Stomach (tissue), 9 donors: ENCODE data around the gene TMEM140. TPM values are rescaled to one million over a fixed set of nuclear protein-coding genes. Genes with fewer than 3 reads are reported as not detected.
A peak's percentile ranks its signal among the peaks of the same experiment; 100 is the strongest.

Experiments
- DNase-seq, 2 donors: peaks; one replicate each; pipeline versions ENCODE4 v3.0.0 to v3.0.0-alpha.2; 2013 to 2019
- H3K27ac ChIP-seq, 5 donors: fragments of 200-600 bp in 4 of 5; sonication (generic) in 4 of 5; one replicate each; pipeline ENCODE4 v1.5.1; 2013 to 2019; ENCODE audit warnings: mild to moderate bottlenecking in 1 of 5, moderate library complexity in 1 of 5
- H3K27me3 ChIP-seq, 3 donors: fragments of 200-600 bp; sonication (generic); one replicate each; pipeline ENCODE4 v1.5.1; 2017 to 2019; ENCODE audit warnings: mixed run types in 1 of 3
- H3K36me3 ChIP-seq, 4 donors: fragments of 200-600 bp; sonication (generic); 1 replicate in 3 of 4; 2 replicates in 1 of 4; pipeline ENCODE4 v1.5.1; 2016 to 2019
- H3K4me1 ChIP-seq, 4 donors: fragments of 200-600 bp; sonication (generic); one replicate each; pipeline ENCODE4 v1.5.1; 2016 to 2019
- H3K4me3 ChIP-seq, 4 donors: fragments of 200-600 bp; sonication (generic) in 3 of 4; one replicate each; pipeline ENCODE4 v1.5.1; 2016 to 2019; ENCODE audit warnings: mild to moderate bottlenecking in 1 of 4
- H3K9me3 ChIP-seq, 4 donors: fragments of 200-600 bp; sonication (generic); one replicate each; pipeline ENCODE4 v1.5.1; 2016 to 2019
- CTCF ChIP-seq, 7 experiments: fragments of 450-650 bp in 4 of 7; fragments of 200-600 bp in 3 of 7; sonication (generic) in 3 of 7; IDR thresholded peaks; one replicate each; pipeline ENCODE4 v1.5.1; 2016 to 2019; ENCODE audit warnings: antibody characterized with exemption in 7 of 7, control low read depth in 2 of 7, mild to moderate bottlenecking in 1 of 7
- EP300 ChIP-seq: sonication (generic); formaldehyde crosslinking; IDR thresholded peaks from one replicate; pipeline ENCODE4 v1.6.1; 2017; ENCODE audit warnings: antibody characterized with exemption
- POLR2A ChIP-seq, 4 donors: fragments of 450-650 bp; IDR thresholded peaks; one replicate each; pipeline ENCODE4 v1.6.1; 2016; ENCODE audit warnings: antibody characterized with exemption in 4 of 4, control low read depth in 2 of 4, mild to moderate bottlenecking in 1 of 4, moderate library complexity in 1 of 4
- POLR2AphosphoS5 ChIP-seq, 3 donors: sonication (generic); formaldehyde crosslinking; IDR thresholded peaks; one replicate each; pipeline ENCODE4 v1.6.1; 2016; ENCODE audit warnings: antibody characterized with exemption in 3 of 3
- WGBS, 5 donors: extraction: QIAGEN DNeasy Blood & Tissue Kit in 3 of 5; methylation state at CpG; one replicate each; pipeline versions ENCODE4 v1.1.5 to v1.1.7; 2013 to 2018; 5-methylcytosine and 5-hydroxymethylcytosine counted together
- intact Hi-C: fragments of 100-400 bp; cut with DNase I; formaldehyde crosslinking; loops from one replicate; pipeline ENCODE4 v1.15.1; 2023; ENCODE audit warnings: low total_unique reads
- polyA plus RNA-seq, 3 donors: library from polyadenylated mRNA; stranded (reverse); fragments of 200-250 nt; gene quantifications; one replicate each; pipeline ENCODE4 v1.2.3, GENCODE V29; 2013
- total RNA-seq, 5 donors: library from RNA; depleted of rRNA; stranded (reverse); fragments of >200 nt; gene quantifications; one replicate each; pipeline versions ENCODE4 v1.1.0 to v1.2.3, GENCODE V29; 2014 to 2016
- donor health status: healthy with polysubstance abuse.
- donor health status: Bipolar disorder and iron deficiency.
- donor health status: healthy.

Gene TMEM140
- total and polyA plus RNA-seq, 8 donors = 0.89 to 18.7 (median 7.9) TPM

- Histone ChIP-seq H3K9me3 (no peaks in the 10 kb centered on the region), H3K4me3 (no peak overlapping the region), H3K27me3 (no peaks in the 10 kb centered on the region), H3K4me1 (peaks cover 4 to 25% (median 15%) of the 10 kb centered on the region in 4 donors), H3K27ac (peak overlapping the region in 1 of 5 donors; percentile 9), H3K36me3 (no peaks in the 10 kb centered on the region)
- DNase-seq = no peak
- 80 to 94% (median 88%) methylated on average over 3 of the region's 3 CpGs for WGBS, 5 donors
- intact Hi-C loops = no loop called here
- TF ChIP-seq POLR2A (IDR thresholded peaks at IDR 0.05) = no peak
Observed at GRCh38 chr7:135143885-135144668, 3.8 kb upstream of the TMEM140 start.

- no peaks in the 10 kb centered on the region for H3K27me3 ChIP-seq
- peak overlapping the region; percentile 69 to 96 (median 93) for H3K27ac ChIP-seq
- peak in 1 of 3 donors; percentile 41 for TF ChIP-seq POLR2AphosphoS5 (IDR thresholded peaks at IDR 0.05)
- no peak for TF ChIP-seq CTCF (IDR thresholded peaks at IDR 0.05)
- TF ChIP-seq EP300 = peak; percentile 19
- DNase-seq = peak in 1 of 2 donors; percentile 64
- H3K36me3 ChIP-seq = peaks cover 0 to 12% (median 7%) of the 10 kb centered on the region in 4 donors
- intact Hi-C loops = no loop called here
- no peaks in the 10 kb centered on the region for H3K9me3 ChIP-seq
- peaks cover 12 to 57% (median 34%) of the 10 kb centered on the region in 4 donors for H3K4me1 ChIP-seq
- 2 to 20% (median 13%) methylated on average over 6 of the region's 6 CpGs for WGBS, 5 donors
- H3K4me3 ChIP-seq = peak overlapping the region; percentile 43 to 52 (median 51)
Observed at GRCh38 chr7:135147341-135147898, 452 bp upstream of the TMEM140 start.

- 39 to 70% (median 64%) methylated on average over 8 of the region's 8 CpGs for WGBS, 5 donors
- Histone ChIP-seq H3K4me1 (peaks cover 12 to 57% (median 34%) of the 10 kb centered on the region in 4 donors), H3K27ac (peak overlapping the region; percentile 9 to 96 (median 93)), H3K9me3 (no peaks in the 10 kb centered on the region), H3K27me3 (no peaks in the 10 kb centered on the region), H3K4me3 (peak overlapping the region in 2 of 4 donors; percentile 43 to 52), H3K36me3 (peaks cover 0 to 20% (median 9%) of the 10 kb centered on the region in 4 donors)
- no peak for TF ChIP-seq EP300
- no peak for TF ChIP-seq POLR2A (IDR thresholded peaks at IDR 0.05)
- no peak for TF ChIP-seq POLR2AphosphoS5 (IDR thresholded peaks at IDR 0.05)
- TF ChIP-seq CTCF (IDR thresholded peaks at IDR 0.05) = no peak
- intact Hi-C loops = no loop called here
- DNase-seq = no peak
Observed at GRCh38 chr7:135150072-135150782, 2.4 kb downstream of the TMEM140 start.

GRCh38 chr7:135151132-135151531 is 3.3 kb downstream of the TMEM140 start:
- H3K27ac ChIP-seq = peak overlapping the region in 4 of 5 donors; percentile 39 to 96 (median 94)
- TF ChIP-seq POLR2A (IDR thresholded peaks at IDR 0.05) = no peak
- no peak for TF ChIP-seq CTCF (IDR thresholded peaks at IDR 0.05)
- TF ChIP-seq POLR2AphosphoS5 (IDR thresholded peaks at IDR 0.05) = no peak
- no peak for TF ChIP-seq EP300

More at GRCh38 chr7:135151132-135151531, 3.3 kb downstream of the TMEM140 start:
- H3K4me1 ChIP-seq = peaks cover 12 to 57% (median 34%) of the 10 kb centered on the region in 4 donors
- H3K4me3 ChIP-seq = no peak overlapping the region
- H3K36me3 ChIP-seq = peaks cover 0 to 24% (median 11%) of the 10 kb centered on the region in 4 donors
- peaks cover 0 to 9% (median 4%) of the 10 kb centered on the region in 4 donors for H3K9me3 ChIP-seq
- no peaks in the 10 kb centered on the region for H3K27me3 ChIP-seq
- WGBS, 5 donors = 83 to 94% (median 89%) methylated on average over 2 of the region's 2 CpGs
- no peak for DNase-seq
- intact Hi-C loops = no loop called here
